Keratinocyte (primary cell): ENCODE data around the gene ACMSD. TPM values are rescaled to one million over a fixed set of nuclear protein-coding genes. Genes with fewer than 3 reads are reported as not detected.

Experiments used
- DNase-seq: peaks from one replicate; pipeline ENCODE4 v3.0.0-alpha.2; 2011; ENCODE audit warnings: low read depth, missing footprints, low spot score
- FAIRE-seq: peaks from 2 replicates; lab custom pipeline; 2011; peaks lifted over from hg19 to GRCh38; lab: Jason Lieb, UNC
- H2AFZ ChIP-seq: 2 replicates; pipeline ENCODE4 v1.6.0; 2012; ENCODE audit warnings: low read length, control low read depth, inconsistent platforms; ENCODE audit not compliant: control insufficient read depth
- H3K27ac ChIP-seq: 2 replicates; pipeline ENCODE4 v1.5.1; 2011; ENCODE audit warnings: low read length; ENCODE audit not compliant: control insufficient read depth, insufficient read depth
- H3K27me3 ChIP-seq: 3 replicates; pipeline ENCODE4 v1.6.0; 2011; ENCODE audit warnings: low read length; ENCODE audit not compliant: control insufficient read depth, insufficient read depth; ENCODE audit errors: extremely low read depth
- H3K36me3 ChIP-seq, 2 experiments: 2 replicates in 1 of 2; 3 replicates in 1 of 2; pipeline ENCODE4 v1.5.1; 2011; ENCODE audit warnings: low read length in 2 of 2, mild to moderate bottlenecking in 1 of 2; ENCODE audit not compliant: control insufficient read depth in 2 of 2, insufficient read depth in 2 of 2; ENCODE audit errors: extremely low read depth in 1 of 2
- H3K4me1 ChIP-seq: 3 replicates; pipeline ENCODE4 v1.5.1; 2011; ENCODE audit warnings: low read length; ENCODE audit not compliant: control insufficient read depth, insufficient read depth; ENCODE audit errors: extremely low read depth
- H3K4me2 ChIP-seq: 3 replicates; pipeline ENCODE4 v1.6.0; 2011; ENCODE audit warnings: low read depth, low read length; ENCODE audit not compliant: control insufficient read depth, insufficient read depth; ENCODE audit errors: extremely low read depth
- H3K4me3 ChIP-seq, 3 experiments: fragments of 200-600 bp in 1 of 3; sonication (generic) in 1 of 3; 2 replicates in 2 of 3; 3 replicates in 1 of 3; pipeline ENCODE4 v1.5.1; 2011 to 2016; ENCODE audit warnings: low read length in 3 of 3, mild to moderate bottlenecking in 3 of 3, control low read depth in 2 of 3, inconsistent platforms in 1 of 3, low read depth in 1 of 3, mixed read lengths in 1 of 3, mixed run types in 1 of 3, moderate library complexity in 1 of 3; ENCODE audit not compliant: control insufficient read depth in 2 of 3, insufficient read depth in 2 of 3; ENCODE audit errors: extremely low read depth in 1 of 3
- H3K79me2 ChIP-seq: 2 replicates; pipeline ENCODE4 v1.6.0; 2012; ENCODE audit warnings: low read length; ENCODE audit not compliant: control insufficient read depth, insufficient read depth
- H3K9ac ChIP-seq: 3 replicates; pipeline ENCODE4 v1.6.0; 2011; ENCODE audit warnings: low read length; ENCODE audit not compliant: control insufficient read depth, insufficient read depth; ENCODE audit errors: extremely low read depth
- H3K9me1 ChIP-seq: 3 replicates; pipeline ENCODE4 v1.6.0; 2011; ENCODE audit warnings: low read length; ENCODE audit not compliant: control insufficient read depth, insufficient read depth; ENCODE audit errors: extremely low read depth
- H3K9me3 ChIP-seq: 2 replicates; pipeline ENCODE4 v1.5.1; 2012; ENCODE audit warnings: low read depth, low read length; ENCODE audit not compliant: control insufficient read depth
- H4K20me1 ChIP-seq: 3 replicates; pipeline ENCODE4 v1.6.0; 2011; ENCODE audit warnings: low read length; ENCODE audit not compliant: control insufficient read depth, insufficient read depth; ENCODE audit errors: extremely low read depth
- CTCF ChIP-seq, 3 experiments: IDR thresholded peaks in 1 of 3; conservative IDR thresholded peaks in 1 of 3; optimal IDR thresholded peaks in 1 of 3; 2 replicates in 2 of 3; 3 replicates in 1 of 3; pipeline versions ENCODE3 to v1.5.1; 2011; ENCODE audit warnings: low read length in 3 of 3, mild to moderate bottlenecking in 3 of 3, moderate library complexity in 2 of 3, control low read depth in 1 of 3, inconsistent platforms in 1 of 3; ENCODE audit not compliant: insufficient read depth in 2 of 3; ENCODE audit errors: extremely low read depth in 1 of 3
- EZH2 ChIP-seq: IDR thresholded peaks from one replicate; pipeline ENCODE4 v1.6.1; 2012; ENCODE audit warnings: inconsistent platforms, mild to moderate bottlenecking, low read length, moderate library complexity
- dilution Hi-C: fragments of 300-500 bp; cut with MboI; formaldehyde crosslinking; loops from one replicate; pipeline ENCODE4 v1.7.0; 2020; ENCODE audit warnings: low sequenced_read_pairs; ENCODE audit not compliant: extremely low pct_ligation_motif_present
- polyA plus RNA-seq, 5 experiments: library from polyadenylated mRNA; depleted of rRNA in 3 of 5; stranded (reverse) in 3 of 5; stranded (forward) in 1 of 5; unstranded in 1 of 5; fragments of >200 nt; gene quantifications; 1 replicate in 1 of 5; 2 replicates in 3 of 5; 3 replicates in 1 of 5; pipeline versions ENCODE4 v1.2.1 to v1.2.3, GENCODE V29; 2011 to 2012; ENCODE audit warnings: missing spikeins in 2 of 5, low read depth in 1 of 5, low replicate concordance in 1 of 5

The ACMSD gene
- polyA plus RNA-seq, 1 donor (not counting 4 experiments of a cell fraction or from before 2014, with no cell fraction given): not detected

GRCh38 chr2:134926231-134926931 is 88.0 kb downstream of the ACMSD start:
- DNase-seq: no peak
- H3K9me1 ChIP-seq: no peaks in the 10 kb centered on the region
- peaks cover 0 to 2% of the 10 kb centered on the region in 2 experiments for H3K36me3 ChIP-seq
- H3K9ac ChIP-seq: no peak overlapping the region
- H3K4me1 ChIP-seq: peaks cover 12% of the 10 kb centered on the region
- peak overlapping the region; percentile 43 for H3K4me2 ChIP-seq
- dilution Hi-C loops: no loop called here
- H3K9me3 ChIP-seq: no peaks in the 10 kb centered on the region
- H3K27me3 ChIP-seq: no peaks in the 10 kb centered on the region
- no peak overlapping the region for H2AFZ ChIP-seq
- TF ChIP-seq EZH2 (no peak), CTCF (optimal IDR thresholded peaks at IDR 0.05 in 1 of 3, IDR thresholded peaks at IDR 0.05 in 1 of 3, conservative IDR thresholded peaks at IDR 0.05 in 1 of 3; ENCODE audit: extremely low read depth in 1 of 3, insufficient read depth in 2 of 3, low read length in 3 of 3) (no peak)
- peaks cover 14% of the 10 kb centered on the region for H4K20me1 ChIP-seq
- no peak overlapping the region for H3K27ac ChIP-seq
- H3K79me2 ChIP-seq: peaks cover 99% of the 10 kb centered on the region
- FAIRE-seq: no peak
- H3K4me3 ChIP-seq: no peak overlapping the region

- Histone ChIP-seq H3K36me3 (peaks cover 0 to 2% of the 10 kb centered on the region in 2 experiments), H2AFZ (no peak overlapping the region), H3K79me2 (peaks cover 99% of the 10 kb centered on the region), H3K4me3 (no peak overlapping the region), H4K20me1 (peaks cover 17% of the 10 kb centered on the region), H3K27me3 (no peaks in the 10 kb centered on the region), H3K4me2 (peak overlapping the region; percentile 43), H3K27ac (no peak overlapping the region), H3K9ac (no peak overlapping the region), H3K9me3 (no peaks in the 10 kb centered on the region), H3K9me1 (no peaks in the 10 kb centered on the region), H3K4me1 (peaks cover 12% of the 10 kb centered on the region)
- DNase-seq: peak; percentile 25
- dilution Hi-C loops: no loop called here
- FAIRE-seq: peak; percentile 52
- TF ChIP-seq EZH2 (no peak), CTCF (optimal IDR thresholded peaks at IDR 0.05 in 1 of 3, IDR thresholded peaks at IDR 0.05 in 1 of 3, conservative IDR thresholded peaks at IDR 0.05 in 1 of 3; ENCODE audit: extremely low read depth in 1 of 3, insufficient read depth in 2 of 3, low read length in 3 of 3) (no peak)
These were observed 88.8 kb downstream of the ACMSD start for GRCh38 chr2:134927195-134927594.
